Left lung (tissue), 10 donors: ENCODE data around the gene TES. TPM values are rescaled to one million over a fixed set of nuclear protein-coding genes. Genes with fewer than 3 reads are reported as not detected.

ENCODE experiments used
- ATAC-seq: fragments of 200-7000 bp; cut with Tn5 transposase; one replicate; pipeline ENCODE4 v1.9.1; 2020; ENCODE audit warnings: moderate library complexity
- DNase-seq, 4 donors: peaks; one replicate each; pipeline ENCODE4 v3.0.0-alpha.2; 2013 to 2020
- H3K27ac ChIP-seq, 2 donors: fragments of 200-600 bp; sonication (generic) in 1 of 2; one replicate each; pipeline versions ENCODE4 v1.5.0 to v1.8.0; 2020 to 2021
- H3K27me3 ChIP-seq, 2 donors: fragments of 200-600 bp; sonication (generic) in 1 of 2; one replicate each; pipeline versions ENCODE4 v1.5.0 to v1.8.0; 2020 to 2021
- H3K36me3 ChIP-seq, 2 donors: fragments of 200-600 bp; sonication (generic) in 1 of 2; one replicate each; pipeline versions ENCODE4 v1.5.0 to v1.8.0; 2020 to 2021
- H3K4me1 ChIP-seq, 2 donors: fragments of 200-600 bp; one replicate each; pipeline ENCODE4 v1.8.0; 2021
- H3K4me3 ChIP-seq, 2 donors: fragments of 200-600 bp; sonication (generic) in 1 of 2; one replicate each; pipeline versions ENCODE4 v1.5.0 to v1.8.0; 2020 to 2021; ENCODE audit warnings: mild to moderate bottlenecking in 1 of 2
- H3K9me3 ChIP-seq, 2 donors: fragments of 200-600 bp; sonication (generic) in 1 of 2; one replicate each; pipeline versions ENCODE4 v1.5.0 to v1.8.0; 2020 to 2021
- CTCF ChIP-seq, 2 donors: fragments of 200-600 bp; sonication (generic) in 1 of 2; IDR thresholded peaks; one replicate each; pipeline versions ENCODE4 v1.5.0 to v1.8.0; 2021; ENCODE audit warnings: antibody characterized with exemption in 2 of 2
- intact Hi-C, 2 donors: fragments of 100-400 bp; cut with DNase I; formaldehyde crosslinking; loops; one replicate each; pipeline versions ENCODE4 v1.11.2 to v1.14.2; 2022
- polyA plus RNA-seq, 6 donors: library from polyadenylated mRNA; unstranded; fragments of 120-200 nt; gene quantifications; one replicate each; pipeline ENCODE4 v1.2.1, GENCODE V29; 2013; ENCODE audit not compliant: insufficient read length in 6 of 6
- total RNA-seq, 2 donors: library from RNA; stranded (reverse); fragmentation: NEBNext Ultra II Directional; extraction: Animal tissue kit (Norgen Biotek cat#: 25700); gene quantifications; one replicate each; pipeline ENCODE4 v1.2.1, GENCODE V29; 2021
- donor health status: DM: no; HTN: yes; CAD: no.
- donor health status: DM: no; HTN: no; CAD: no.

Gene TES
- total and polyA plus RNA-seq, 8 donors, result 56.6 to 113 (median 66.5) TPM

- Histone ChIP-seq H3K27me3 (no peaks in the 10 kb centered on the region), H3K36me3 (peaks cover 0 to 9% of the 10 kb centered on the region in 2 donors), H3K27ac (peak overlapping the region in 1 of 2 donors; percentile 2), H3K4me3 (no peak overlapping the region), H3K4me1 (peaks cover 5 to 58% of the 10 kb centered on the region in 2 donors), H3K9me3 (no peaks in the 10 kb centered on the region)
- ATAC-seq (peak; percentile 45), DNase-seq (no peak)
- no peak for TF ChIP-seq CTCF (IDR thresholded peaks at IDR 0.05)
- intact Hi-C loops, result loop anchor here in 1 of 2 donors (10.0 kb wide), 1 partner anchor 58 kb away; no protein-coding TSS in a partner anchor
Measured at GRCh38 chr7:116232920-116233319, 22.6 kb downstream of the TES start.

- no peak overlapping the region for H3K4me3 ChIP-seq
- TF ChIP-seq CTCF (IDR thresholded peaks at IDR 0.05), result no peak
- DNase-seq, result no peak
- no peak for ATAC-seq
- H3K9me3 ChIP-seq, result no peaks in the 10 kb centered on the region
- H3K36me3 ChIP-seq, result peaks cover 0 to 16% of the 10 kb centered on the region in 2 donors
- H3K27me3 ChIP-seq, result no peaks in the 10 kb centered on the region
- intact Hi-C loops, result loop anchor here (5.0 to 10.0 kb wide), 2 partner anchors 52 to 60 kb away; no protein-coding TSS in a partner anchor
- H3K27ac ChIP-seq, result no peak overlapping the region
- peaks cover 5 to 42% of the 10 kb centered on the region in 2 donors for H3K4me1 ChIP-seq
Measured at GRCh38 chr7:116234517-116235200, 24.3 kb downstream of the TES start.

- Histone ChIP-seq H3K27ac (no peak overlapping the region), H3K4me3 (no peak overlapping the region), H3K36me3 (peaks cover 0 to 17% of the 10 kb centered on the region in 2 donors), H3K9me3 (no peaks in the 10 kb centered on the region), H3K27me3 (no peaks in the 10 kb centered on the region), H3K4me1 (peaks cover 5 to 35% of the 10 kb centered on the region in 2 donors)
- DNase-seq, result no peak
- intact Hi-C loops, result loop anchor here (5.0 to 10.0 kb wide), 2 partner anchors 53 to 61 kb away; no protein-coding TSS in a partner anchor
- no peak for ATAC-seq
- TF ChIP-seq CTCF (IDR thresholded peaks at IDR 0.05), result no peak
Measured at GRCh38 chr7:116235380-116235779, 25.0 kb downstream of the TES start.

GRCh38 chr7:116236020-116236630 lies 25.8 kb downstream of the TES start:
- Histone ChIP-seq H3K36me3 (peaks cover 0 to 17% of the 10 kb centered on the region in 2 donors), H3K4me3 (no peak overlapping the region), H3K27me3 (no peaks in the 10 kb centered on the region), H3K4me1 (peaks cover 5 to 27% of the 10 kb centered on the region in 2 donors), H3K9me3 (no peaks in the 10 kb centered on the region), H3K27ac (no peak overlapping the region)
- intact Hi-C loops, result loop anchor here (5.0 to 10.0 kb wide), 2 partner anchors 54 to 61 kb away; no protein-coding TSS in a partner anchor
- ATAC-seq (peak; percentile 73), DNase-seq (peak in 1 of 4 donors; percentile 61)
- peak; percentile 35 to 38 for TF ChIP-seq CTCF (IDR thresholded peaks at IDR 0.05)

- H3K27ac ChIP-seq, result no peak overlapping the region
- TF ChIP-seq CTCF (IDR thresholded peaks at IDR 0.05), result no peak
- ATAC-seq, result no peak
- no peaks in the 10 kb centered on the region for H3K4me1 ChIP-seq
- H3K4me3 ChIP-seq, result no peak overlapping the region
- no peaks in the 10 kb centered on the region for H3K27me3 ChIP-seq
- DNase-seq, result no peak
- peaks cover 0 to 21% of the 10 kb centered on the region in 2 donors for H3K36me3 ChIP-seq
- intact Hi-C loops, result loop anchor here (5.0 to 10.0 kb wide), 2 partner anchors 57 to 64 kb away; no protein-coding TSS in a partner anchor
- no peaks in the 10 kb centered on the region for H3K9me3 ChIP-seq
Measured at GRCh38 chr7:116239020-116239419, 28.7 kb downstream of the TES start.
